Naive B cell (primary cell): Measurements from ENCODE around the gene GREB1. TPM values are rescaled to one million over a fixed set of nuclear protein-coding genes. Genes with fewer than 3 reads are reported as not detected.

Experiments used
- ATAC-seq, 2 donors: fragments of 150-1000 bp; cut with Tn5 transposase; 2 replicates each; pipeline ENCODE4 v1.10.0; 2021; ENCODE audit warnings: low read depth in 2 of 2, mild to moderate bottlenecking in 2 of 2, moderate library complexity in 2 of 2
- DNase-seq: peaks from one replicate; pipeline ENCODE4 v3.0.0; 2022
- H3K27ac Mint-ChIP-seq, 6 donors: one replicate each; pipeline ENCODE4 v1.8.0; 2020 to 2022; ENCODE audit warnings: mild to moderate bottlenecking in 6 of 6, mixed read lengths in 6 of 6, moderate library complexity in 5 of 6, inconsistent platforms in 2 of 6
- H3K27me3 Mint-ChIP-seq, 3 donors: one replicate each; pipeline ENCODE4 v1.8.0; 2021 to 2022; ENCODE audit warnings: mixed read lengths in 3 of 3, mild to moderate bottlenecking in 1 of 3
- H3K36me3 Mint-ChIP-seq, 2 donors: one replicate each; pipeline ENCODE4 v1.8.0; 2020 to 2022; ENCODE audit warnings: mixed read lengths in 2 of 2, inconsistent platforms in 1 of 2, mild to moderate bottlenecking in 1 of 2
- H3K4me1 Mint-ChIP-seq, 3 donors: one replicate each; pipeline ENCODE4 v1.8.0; 2020 to 2022; ENCODE audit warnings: mixed read lengths in 3 of 3, inconsistent platforms in 1 of 3, mild to moderate bottlenecking in 1 of 3, moderate library complexity in 1 of 3
- H3K4me3 Mint-ChIP-seq, 8 donors: one replicate each; pipeline ENCODE4 v1.8.0; 2020 to 2022; ENCODE audit warnings: mild to moderate bottlenecking in 8 of 8, mixed read lengths in 8 of 8, moderate library complexity in 8 of 8, inconsistent platforms in 2 of 8
- H3K9me3 Mint-ChIP-seq, 7 donors: one replicate each; pipeline ENCODE4 v1.8.0; 2020 to 2022; ENCODE audit warnings: mixed read lengths in 7 of 7, mild to moderate bottlenecking in 5 of 7, inconsistent platforms in 2 of 7, moderate library complexity in 1 of 7
- polyA plus RNA-seq, 6 donors: library from polyadenylated mRNA; unstranded; fragments of 300-500 nt; fragmentation: Illumina TruSeq; gene quantifications; one replicate each; pipeline ENCODE4 v1.2.3, GENCODE V29; 2021; ENCODE audit warnings: low read depth in 6 of 6

The GREB1 gene
- polyA plus RNA-seq, 6 donors from 2014 or later = not detected

- H3K4me1 Mint-ChIP-seq = no peaks in the 10 kb centered on the region
- H3K4me3 Mint-ChIP-seq = no peak overlapping the region
- H3K9me3 Mint-ChIP-seq = no peaks in the 10 kb centered on the region
- peaks cover 11 to 20% (median 18%) of the 10 kb centered on the region in 3 donors for H3K27me3 Mint-ChIP-seq
- H3K36me3 Mint-ChIP-seq = no peaks in the 10 kb centered on the region
- no peak for DNase-seq
- no peak for ATAC-seq
- H3K27ac Mint-ChIP-seq = no peak overlapping the region
Observed at GRCh38 chr2:11611251-11611650, 77.4 kb downstream of the GREB1 start.

DNA sequence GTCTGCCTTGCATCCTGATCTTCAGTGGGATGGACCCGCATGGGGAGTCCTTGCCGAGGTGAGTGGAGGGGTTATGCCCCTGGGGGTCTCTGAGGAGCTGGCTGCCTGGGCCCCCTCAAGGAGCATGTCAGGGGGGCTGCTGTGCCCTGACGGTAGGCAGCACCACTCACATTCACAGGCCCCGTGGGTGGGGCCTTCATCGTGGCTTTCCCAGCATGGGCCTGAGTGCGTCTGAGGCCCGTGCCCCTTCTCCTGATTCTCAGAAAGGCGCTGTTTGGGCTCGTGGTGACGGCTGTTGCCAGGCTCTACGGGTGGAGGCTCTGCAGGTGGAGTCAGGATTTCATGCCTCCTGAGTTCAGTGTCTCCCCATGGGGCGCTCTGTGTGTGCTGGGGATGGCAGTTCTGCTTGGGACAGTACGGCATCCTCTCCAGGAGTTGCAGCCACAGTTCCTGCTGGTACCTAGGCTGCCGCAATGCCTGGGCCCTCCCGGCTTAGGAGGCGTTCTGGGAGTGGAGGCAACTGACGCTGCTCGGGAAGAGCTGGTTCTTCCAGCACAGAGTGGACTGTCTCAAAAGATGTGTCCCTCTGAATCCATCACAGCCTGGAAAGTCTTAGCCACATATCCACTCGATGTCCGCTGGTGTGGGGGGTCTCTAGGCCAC is 78.8 kb downstream of the GREB1 start:
- Mint-ChIP-seq H3K9me3 (no peaks in the 10 kb centered on the region), H3K27ac (no peak overlapping the region), H3K36me3 (no peaks in the 10 kb centered on the region)

GRCh38 chr2:11613297-11613696 is 79.5 kb downstream of the GREB1 start:
- Mint-ChIP-seq H3K4me3 (no peak overlapping the region), H3K36me3 (no peaks in the 10 kb centered on the region), H3K4me1 (no peaks in the 10 kb centered on the region), H3K27me3 (peaks cover 15 to 23% (median 18%) of the 10 kb centered on the region in 3 donors), H3K27ac (no peak overlapping the region), H3K9me3 (no peaks in the 10 kb centered on the region)
- ATAC-seq (no peak), DNase-seq (no peak)

More for the DNA sequence above, 78.8 kb downstream of the GREB1 start:
- DNase-seq (no peak), ATAC-seq (no peak)
- no peaks in the 10 kb centered on the region for H3K4me1 Mint-ChIP-seq
- no peak overlapping the region for H3K4me3 Mint-ChIP-seq
- peaks cover 15 to 23% (median 18%) of the 10 kb centered on the region in 3 donors for H3K27me3 Mint-ChIP-seq

DNA sequence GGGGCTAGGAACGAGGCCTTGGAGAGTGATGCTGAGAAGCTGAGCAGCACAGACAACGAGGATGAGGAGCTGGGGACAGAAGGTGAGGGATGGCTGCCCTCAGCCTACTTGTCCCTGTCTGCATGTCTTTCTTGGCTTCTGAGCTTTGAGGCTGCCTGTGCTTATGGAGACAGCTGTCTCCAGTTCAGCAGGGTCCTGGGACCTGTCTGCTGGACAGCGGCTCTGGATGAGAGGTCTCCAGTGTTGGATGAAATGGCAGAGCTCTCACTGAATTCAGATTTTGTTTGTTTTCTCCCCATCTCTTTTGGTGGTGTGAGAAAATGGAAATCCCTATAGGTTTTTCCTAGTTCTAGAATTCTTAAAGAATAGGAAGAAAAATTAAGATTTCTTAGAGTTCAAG is 81.4 kb downstream of the GREB1 start:
- no peaks in the 10 kb centered on the region for H3K9me3 Mint-ChIP-seq

DNA sequence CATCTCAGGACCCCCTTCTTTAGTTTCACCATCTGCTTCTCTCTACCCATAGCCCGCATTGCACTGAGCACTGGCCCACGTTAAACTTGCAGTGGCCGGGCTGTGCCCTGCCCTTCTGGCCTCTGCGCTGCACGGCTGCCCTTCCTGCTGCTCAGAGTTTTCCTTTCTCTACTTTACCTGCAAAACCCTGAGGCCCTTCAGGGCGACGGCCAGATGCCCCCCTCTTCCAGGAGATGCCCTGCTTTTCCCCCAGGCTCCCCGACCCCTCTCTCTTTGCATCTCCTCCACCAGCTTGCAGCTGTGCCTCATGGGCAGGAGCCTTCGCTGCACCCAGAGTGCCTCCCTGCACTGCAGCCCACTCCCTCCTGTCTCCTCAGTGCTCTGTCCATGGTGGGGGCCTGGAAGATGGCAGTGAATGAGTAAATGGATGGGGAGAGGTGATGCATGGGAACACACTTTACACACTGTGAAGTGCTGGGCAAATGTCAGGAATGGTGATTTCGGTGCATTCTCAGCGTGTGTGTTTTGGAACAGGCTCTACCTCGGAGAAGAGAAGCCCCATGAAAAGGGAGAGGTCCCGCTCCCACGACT is 82.3 kb downstream of the GREB1 start:
- Mint-ChIP-seq H3K4me3 (peak overlapping the region in 1 of 8 donors; percentile 82), H3K4me1 (no peaks in the 10 kb centered on the region), H3K9me3 (no peaks in the 10 kb centered on the region), H3K27ac (no peak overlapping the region), H3K27me3 (peaks cover 7 to 21% (median 18%) of the 10 kb centered on the region in 3 donors), H3K36me3 (no peaks in the 10 kb centered on the region)
- no peak for ATAC-seq
- DNase-seq = no peak

More for the DNA sequence above, 81.4 kb downstream of the GREB1 start:
- Mint-ChIP-seq H3K36me3 (no peaks in the 10 kb centered on the region), H3K27me3 (peaks cover 7 to 18% (median 11%) of the 10 kb centered on the region in 3 donors), H3K27ac (no peak overlapping the region), H3K4me1 (no peaks in the 10 kb centered on the region), H3K4me3 (no peak overlapping the region)
- no peak for DNase-seq
- ATAC-seq = no peak

GRCh38 chr2:11616851-11617415 is 83.1 kb downstream of the GREB1 start:
- Mint-ChIP-seq H3K27ac (no peak overlapping the region), H3K9me3 (no peaks in the 10 kb centered on the region), H3K27me3 (peaks cover 7 to 19% (median 15%) of the 10 kb centered on the region in 3 donors), H3K4me1 (no peaks in the 10 kb centered on the region), H3K4me3 (no peak overlapping the region), H3K36me3 (no peaks in the 10 kb centered on the region)
- ATAC-seq (no peak), DNase-seq (no peak)

DNA sequence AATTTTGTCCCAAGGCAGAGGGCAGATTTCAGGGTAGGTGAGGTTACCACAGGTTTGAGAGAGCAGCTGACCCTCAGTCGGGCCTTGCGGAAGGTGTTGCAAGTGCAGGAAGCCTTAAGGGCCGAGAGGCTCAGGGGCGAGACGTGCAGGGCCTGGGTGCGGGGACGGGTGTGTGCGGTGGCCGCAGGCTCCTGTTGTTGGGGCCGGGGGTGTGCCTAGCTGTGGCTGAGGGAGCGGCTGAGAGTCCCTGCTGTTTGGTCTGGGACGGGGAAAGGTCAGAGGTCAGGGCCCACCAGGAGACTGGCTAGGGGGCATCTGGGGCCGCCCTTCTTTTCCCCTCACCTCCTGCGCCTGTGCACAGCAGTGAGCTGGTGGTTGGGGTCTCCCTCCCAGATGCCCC is 83.7 kb downstream of the GREB1 start:
- no peaks in the 10 kb centered on the region for H3K4me1 Mint-ChIP-seq
- peak overlapping the region in 1 of 6 donors; percentile 47 for H3K27ac Mint-ChIP-seq
- ATAC-seq (no peak), DNase-seq (no peak)
- H3K4me3 Mint-ChIP-seq = no peak overlapping the region
- H3K9me3 Mint-ChIP-seq = no peaks in the 10 kb centered on the region
- peaks cover 13 to 16% (median 13%) of the 10 kb centered on the region in 3 donors for H3K27me3 Mint-ChIP-seq
- H3K36me3 Mint-ChIP-seq = no peaks in the 10 kb centered on the region

- Mint-ChIP-seq H3K9me3 (no peaks in the 10 kb centered on the region), H3K4me3 (no peak overlapping the region)
Observed at GRCh38 chr2:11617984-11618707, 84.3 kb downstream of the GREB1 start.

DNA sequence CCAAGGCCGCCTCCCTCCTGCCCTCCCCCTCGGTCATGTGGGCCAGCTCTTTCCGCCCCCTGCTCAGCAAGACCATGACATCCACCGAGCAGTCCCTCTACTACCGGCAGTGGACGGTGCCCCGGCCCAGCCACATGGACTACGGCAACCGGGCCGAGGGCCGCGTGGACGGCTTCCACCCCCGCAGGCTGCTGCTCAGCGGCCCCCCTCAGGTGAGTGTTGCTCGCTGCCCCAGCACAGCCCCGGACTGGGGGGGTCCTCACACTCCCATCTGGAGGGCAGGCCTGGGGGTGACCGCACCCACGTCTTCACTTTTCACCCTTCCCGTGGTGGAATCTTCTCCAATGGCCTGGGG is 84.8 kb downstream of the GREB1 start:
- Mint-ChIP-seq H3K4me3 (no peak overlapping the region), H3K4me1 (no peaks in the 10 kb centered on the region), H3K27me3 (peaks cover 14 to 17% (median 16%) of the 10 kb centered on the region in 3 donors), H3K9me3 (no peaks in the 10 kb centered on the region), H3K36me3 (no peaks in the 10 kb centered on the region), H3K27ac (no peak overlapping the region)
- DNase-seq = no peak
- ATAC-seq = no peak

More at GRCh38 chr2:11617984-11618707, 84.3 kb downstream of the GREB1 start:
- Mint-ChIP-seq H3K4me1 (no peaks in the 10 kb centered on the region), H3K36me3 (no peaks in the 10 kb centered on the region), H3K27ac (no peak overlapping the region), H3K27me3 (peaks cover 14 to 17% (median 16%) of the 10 kb centered on the region in 3 donors)
- ATAC-seq (no peak), DNase-seq (no peak)

DNA sequence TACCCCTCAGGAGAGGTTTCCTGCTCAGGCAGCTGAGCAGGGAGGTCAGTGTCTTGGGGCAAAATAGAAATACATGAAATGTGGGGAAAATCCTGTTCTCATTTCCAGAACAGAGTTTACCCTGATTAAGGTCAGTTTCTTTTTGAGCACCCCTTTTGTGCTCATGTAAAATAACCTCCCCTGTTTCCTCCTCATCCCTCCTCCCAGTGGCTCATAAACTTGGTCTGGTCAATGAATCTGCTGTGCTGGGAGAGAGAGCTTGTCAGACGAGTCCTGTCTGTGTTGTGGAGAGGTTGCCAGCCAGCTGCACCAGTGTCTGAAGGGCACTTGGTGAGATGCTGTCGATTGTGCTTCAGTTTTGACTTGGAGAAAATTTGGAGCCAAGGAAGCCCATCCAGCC is 87.6 kb downstream of the GREB1 start:
- no peak for ATAC-seq

GRCh38 chr2:11622611-11623010 is 88.8 kb downstream of the GREB1 start:
- peaks cover 7 to 13% (median 10%) of the 10 kb centered on the region in 3 donors for H3K27me3 Mint-ChIP-seq
- no peak overlapping the region for H3K4me3 Mint-ChIP-seq
- DNase-seq (no peak), ATAC-seq (no peak)
- H3K9me3 Mint-ChIP-seq = peaks cover 0 to 12% (median 2%) of the 10 kb centered on the region in 7 donors
- H3K4me1 Mint-ChIP-seq = no peaks in the 10 kb centered on the region
- no peak overlapping the region for H3K27ac Mint-ChIP-seq
- peaks cover 0 to 4% of the 10 kb centered on the region in 2 donors for H3K36me3 Mint-ChIP-seq

More for the DNA sequence above, 87.6 kb downstream of the GREB1 start:
- no peak for DNase-seq
- Mint-ChIP-seq H3K4me1 (no peaks in the 10 kb centered on the region), H3K9me3 (peaks cover 0 to 12% (median 0%) of the 10 kb centered on the region in 7 donors), H3K27me3 (peaks cover 10 to 12% (median 11%) of the 10 kb centered on the region in 3 donors), H3K27ac (no peak overlapping the region), H3K36me3 (no peaks in the 10 kb centered on the region), H3K4me3 (no peak overlapping the region)

DNA sequence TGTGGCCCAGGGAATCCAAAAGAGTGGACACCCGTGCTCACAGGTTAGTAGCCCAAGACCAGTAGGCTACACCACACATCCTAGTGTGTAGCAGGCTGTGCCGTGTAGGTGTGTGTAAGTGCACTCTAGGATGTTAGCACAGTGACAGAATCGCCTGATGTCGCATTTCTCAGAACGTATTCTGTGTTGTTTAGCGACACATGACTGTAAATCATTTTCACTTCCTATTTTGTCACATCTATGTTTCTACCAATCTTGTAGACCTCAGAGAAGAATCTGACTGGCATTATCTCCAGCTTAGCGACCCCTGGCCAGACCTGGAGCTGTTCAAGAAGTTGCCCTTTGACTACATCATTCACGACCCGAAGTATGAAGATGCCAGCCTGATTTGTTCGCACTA is 91.0 kb downstream of the GREB1 start:
- Mint-ChIP-seq H3K4me3 (no peak overlapping the region), H3K27ac (no peak overlapping the region), H3K4me1 (no peaks in the 10 kb centered on the region), H3K36me3 (peaks cover 0 to 8% of the 10 kb centered on the region in 2 donors), H3K27me3 (peaks cover 7 to 18% (median 10%) of the 10 kb centered on the region in 3 donors), H3K9me3 (peaks cover 0 to 12% (median 5%) of the 10 kb centered on the region in 7 donors)
- DNase-seq (no peak), ATAC-seq (no peak)

- ATAC-seq = no peak
- no peaks in the 10 kb centered on the region for H3K4me1 Mint-ChIP-seq
- peaks cover 0 to 12% (median 5%) of the 10 kb centered on the region in 7 donors for H3K9me3 Mint-ChIP-seq
- DNase-seq = no peak
- no peak overlapping the region for H3K4me3 Mint-ChIP-seq
- H3K27me3 Mint-ChIP-seq = peaks cover 6 to 18% (median 7%) of the 10 kb centered on the region in 3 donors
- H3K27ac Mint-ChIP-seq = no peak overlapping the region
- H3K36me3 Mint-ChIP-seq = peaks cover 0 to 8% of the 10 kb centered on the region in 2 donors
Observed at GRCh38 chr2:11625671-11626070, 91.8 kb downstream of the GREB1 start.
